ENCODE results near the gene CCDC73.
A peak's percentile ranks its signal among the peaks of the same experiment; 100 is the strongest.
"Not testable (repeated sequence)": the region's sequence is repeated elsewhere in the genome, so short reads cannot be mapped to it uniquely, and the experiment has no call there.

Gene CCDC73

GRCh38 chr11:32796425-32796824 is 2.0 kb upstream of the CCDC73 start:
- Histone ChIP-seq H3K4me1 (ENCODE audit: control insufficient read depth, insufficient read depth, low read length) (no peaks in the 10 kb centered on the region), H3K9me3 (ENCODE audit: control insufficient read depth, low read length) (no peaks in the 10 kb centered on the region), H3K27me3 (replicated peaks; ENCODE audit: control insufficient read depth, insufficient read depth, low read length) (peaks cover 9% of the 10 kb centered on the region), H3K9ac (ENCODE audit: low read length) (no peak overlapping the region), H3K36me3 (ENCODE audit: control insufficient read depth, insufficient read depth, low read length, severe bottlenecking) (no peaks in the 10 kb centered on the region), H3K4me3 (ENCODE audit: low read length) (no peak overlapping the region)
- no peak for DNase-seq (ENCODE audit: low read depth)

DNA sequence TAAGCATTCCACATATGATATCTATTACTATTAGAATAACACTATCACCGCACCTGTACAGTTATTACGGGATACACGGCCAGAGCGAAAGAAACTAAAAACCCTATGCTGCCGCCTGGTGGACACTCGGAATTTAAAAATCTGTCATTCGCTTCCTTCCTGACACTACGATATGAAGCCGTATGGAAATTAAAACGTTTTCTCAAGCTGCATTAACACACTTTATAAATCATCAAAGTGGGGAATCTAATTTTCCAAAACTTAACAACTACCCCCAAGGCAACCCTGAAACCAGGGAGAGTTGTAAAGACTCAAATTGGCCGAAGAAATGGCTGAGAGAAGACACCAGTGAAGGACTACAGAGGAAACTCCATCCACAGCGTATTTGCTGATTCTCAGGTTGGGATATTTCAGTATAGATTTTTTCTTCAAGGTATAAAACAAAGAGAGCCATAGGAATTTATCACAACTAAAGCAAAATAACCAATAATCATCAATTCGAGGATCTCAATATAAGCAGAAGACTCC is 1.4 kb downstream of the CCDC73 start:
- Histone ChIP-seq H3K36me3 (ENCODE audit: control insufficient read depth, insufficient read depth, low read length, severe bottlenecking) (no peaks in the 10 kb centered on the region), H3K4me1 (ENCODE audit: control insufficient read depth, insufficient read depth, low read length) (no peaks in the 10 kb centered on the region), H3K9ac (ENCODE audit: low read length) (peak overlapping the region; percentile 56), H3K4me3 (ENCODE audit: low read length) (peak overlapping the region; percentile 56), H3K9me3 (ENCODE audit: control insufficient read depth, low read length) (no peaks in the 10 kb centered on the region), H3K27me3 (replicated peaks; ENCODE audit: control insufficient read depth, insufficient read depth, low read length) (peaks cover 9% of the 10 kb centered on the region)
- peak; percentile 79 for DNase-seq (ENCODE audit: low read depth)

GRCh38 chr11:32792111-32792947 is 2.1 kb downstream of the CCDC73 start:
- no peaks in the 10 kb centered on the region for H3K9me3 ChIP-seq (ENCODE audit: control insufficient read depth, low read length)
- no peaks in the 10 kb centered on the region for H3K36me3 ChIP-seq (ENCODE audit: control insufficient read depth, insufficient read depth, low read length, severe bottlenecking)
- no peak for DNase-seq (ENCODE audit: low read depth)
- no peaks in the 10 kb centered on the region for H3K4me1 ChIP-seq (ENCODE audit: control insufficient read depth, insufficient read depth, low read length)
- peak overlapping the region; percentile 56 for H3K4me3 ChIP-seq (ENCODE audit: low read length)
- no peak overlapping the region for H3K9ac ChIP-seq (ENCODE audit: low read length)
- peaks cover 9% of the 10 kb centered on the region for H3K27me3 ChIP-seq (replicated peaks; ENCODE audit: control insufficient read depth, insufficient read depth, low read length)

DNA sequence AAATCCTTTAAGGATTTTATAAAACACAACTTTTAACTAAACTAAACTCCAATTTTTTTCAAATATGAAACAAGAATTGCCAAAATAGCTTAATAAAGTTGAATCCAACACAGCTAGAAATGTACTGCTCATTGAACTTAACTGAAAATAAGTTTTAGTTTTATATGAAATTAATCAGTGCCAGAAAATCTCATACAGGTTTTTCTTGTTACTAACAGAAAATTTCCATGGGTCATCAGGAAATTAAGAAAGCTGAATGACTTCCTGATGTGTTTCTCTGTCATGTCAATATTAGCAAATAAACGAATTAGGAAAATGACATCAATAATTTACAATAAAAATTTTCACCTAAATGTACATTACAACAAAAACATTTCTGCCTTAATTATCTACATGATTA is 3.5 kb downstream of the CCDC73 start:
- no peak overlapping the region for H3K9ac ChIP-seq (ENCODE audit: low read length)
- H3K36me3 ChIP-seq (ENCODE audit: control insufficient read depth, insufficient read depth, low read length, severe bottlenecking): no peaks in the 10 kb centered on the region
- H3K4me1 ChIP-seq (ENCODE audit: control insufficient read depth, insufficient read depth, low read length): no peaks in the 10 kb centered on the region
- peaks cover 9% of the 10 kb centered on the region for H3K27me3 ChIP-seq (replicated peaks; ENCODE audit: control insufficient read depth, insufficient read depth, low read length)
- H3K9me3 ChIP-seq (ENCODE audit: control insufficient read depth, low read length): no peaks in the 10 kb centered on the region
- no peak for DNase-seq (ENCODE audit: low read depth)
- H3K4me3 ChIP-seq (ENCODE audit: low read length): no peak overlapping the region

DNA sequence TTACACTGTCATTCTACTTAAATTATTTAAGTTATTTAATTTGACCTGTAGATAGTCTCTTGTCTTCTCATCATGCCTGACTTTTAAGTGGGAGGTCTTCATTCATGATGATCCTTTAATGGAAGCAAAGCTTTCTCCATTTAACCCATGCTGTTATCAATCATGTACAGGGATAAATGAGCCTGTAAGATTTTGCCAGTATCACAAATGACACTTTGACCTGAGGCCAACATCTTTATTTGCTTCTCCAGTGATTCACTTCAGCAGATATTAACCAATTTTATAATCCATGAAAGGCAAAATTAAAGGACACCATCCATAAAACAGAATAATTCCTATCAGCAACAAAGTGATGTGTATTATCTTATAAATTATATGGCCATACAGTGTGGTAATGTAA is 7.7 kb downstream of the CCDC73 start:
- no peak for DNase-seq (ENCODE audit: low read depth)
- no peaks in the 10 kb centered on the region for H3K9me3 ChIP-seq (ENCODE audit: control insufficient read depth, low read length)
- no peak overlapping the region for H3K9ac ChIP-seq (ENCODE audit: low read length)
- H3K36me3 ChIP-seq (ENCODE audit: control insufficient read depth, insufficient read depth, low read length, severe bottlenecking): no peaks in the 10 kb centered on the region
- no peak overlapping the region for H3K4me3 ChIP-seq (ENCODE audit: low read length)
- H3K27me3 ChIP-seq (replicated peaks; ENCODE audit: control insufficient read depth, insufficient read depth, low read length): no peaks in the 10 kb centered on the region
- no peaks in the 10 kb centered on the region for H3K4me1 ChIP-seq (ENCODE audit: control insufficient read depth, insufficient read depth, low read length)

DNA sequence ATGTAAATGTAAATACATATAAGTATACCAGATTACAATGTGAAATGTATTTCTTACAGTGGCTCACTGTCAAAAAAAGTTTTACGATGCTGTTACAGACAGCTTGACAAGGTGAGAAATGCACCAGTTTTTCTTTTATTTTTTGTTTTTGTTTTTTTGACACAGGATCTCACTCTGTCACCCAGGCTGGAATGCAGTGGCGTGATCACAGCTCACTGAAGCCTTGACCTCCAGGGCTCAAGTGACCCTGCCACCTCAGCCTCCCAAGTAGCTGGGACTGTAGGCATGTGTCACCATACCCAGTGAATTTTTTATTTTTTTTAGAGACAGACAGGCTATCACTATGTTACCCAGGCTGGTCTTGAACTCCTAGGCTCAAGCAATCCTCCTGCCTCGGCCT is 9.2 kb downstream of the CCDC73 start:
- no peak overlapping the region for H3K4me3 ChIP-seq (ENCODE audit: low read length)
- H3K9ac ChIP-seq (ENCODE audit: low read length): no peak overlapping the region
- DNase-seq (ENCODE audit: low read depth): no peak
- no peaks in the 10 kb centered on the region for H3K9me3 ChIP-seq (ENCODE audit: control insufficient read depth, low read length)
- H3K27me3 ChIP-seq (replicated peaks; ENCODE audit: control insufficient read depth, insufficient read depth, low read length): peaks cover 3% of the 10 kb centered on the region
- H3K36me3 ChIP-seq (ENCODE audit: control insufficient read depth, insufficient read depth, low read length, severe bottlenecking): no peaks in the 10 kb centered on the region
- no peaks in the 10 kb centered on the region for H3K4me1 ChIP-seq (ENCODE audit: control insufficient read depth, insufficient read depth, low read length)

DNA sequence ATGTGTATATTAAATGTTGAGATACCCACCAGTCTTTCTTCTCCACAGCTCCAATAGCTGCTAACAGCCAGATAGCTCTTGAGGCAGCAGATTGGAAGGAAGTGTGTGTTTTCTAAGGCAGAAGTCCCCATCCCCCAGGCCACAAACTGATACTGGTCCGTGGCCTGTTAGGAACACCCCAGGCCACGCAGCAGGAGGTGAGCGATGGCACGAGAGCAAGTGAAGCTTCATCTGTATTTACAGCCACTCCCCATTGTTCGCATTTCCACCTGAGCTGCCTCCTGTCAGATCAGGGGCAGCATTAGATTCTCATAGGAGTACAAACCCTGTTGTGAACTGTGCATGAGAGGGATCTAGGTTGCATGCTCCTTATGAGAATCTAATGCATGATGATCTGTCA is 12.7 kb downstream of the CCDC73 start:
- Histone ChIP-seq H3K36me3 (ENCODE audit: control insufficient read depth, insufficient read depth, low read length, severe bottlenecking) (no peaks in the 10 kb centered on the region), H3K4me1 (ENCODE audit: control insufficient read depth, insufficient read depth, low read length) (no peaks in the 10 kb centered on the region), H3K9me3 (ENCODE audit: control insufficient read depth, low read length) (no peaks in the 10 kb centered on the region), H3K4me3 (ENCODE audit: low read length) (no peak overlapping the region), H3K9ac (ENCODE audit: low read length) (no peak overlapping the region), H3K27me3 (replicated peaks; ENCODE audit: control insufficient read depth, insufficient read depth, low read length) (peaks cover 3% of the 10 kb centered on the region)
- no peak for DNase-seq (ENCODE audit: low read depth)

DNA sequence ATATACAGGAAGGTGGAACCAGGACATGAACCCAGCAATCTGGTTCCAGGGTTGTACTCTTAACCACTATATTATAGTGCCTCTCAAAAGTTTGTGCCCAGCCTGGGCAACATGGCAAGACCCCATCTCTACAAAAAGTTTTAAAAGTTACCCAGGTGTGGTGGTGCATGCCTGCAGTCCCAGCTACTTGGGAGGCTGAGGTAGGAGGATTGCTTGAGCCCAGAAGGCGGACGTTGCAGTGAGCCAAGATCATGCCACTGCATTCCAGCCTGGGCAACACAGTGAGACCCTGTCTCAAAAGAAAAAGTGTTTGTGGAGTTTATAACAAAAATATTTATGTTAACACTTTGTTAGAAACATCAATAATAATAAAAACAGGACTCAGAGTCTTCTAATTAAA is 13.6 kb downstream of the CCDC73 start:
- not testable (repeated sequence) for H3K4me1 ChIP-seq (ENCODE audit: control insufficient read depth, insufficient read depth, low read length); DNase-seq (ENCODE audit: low read depth); H3K9me3 ChIP-seq (ENCODE audit: control insufficient read depth, low read length); H3K36me3 ChIP-seq (ENCODE audit: control insufficient read depth, insufficient read depth, low read length, severe bottlenecking); H3K27me3 ChIP-seq (replicated peaks; ENCODE audit: control insufficient read depth, insufficient read depth, low read length); H3K9ac ChIP-seq (ENCODE audit: low read length); H3K4me3 ChIP-seq (ENCODE audit: low read length)

GRCh38 chr11:32779136-32779535 is 15.3 kb downstream of the CCDC73 start:
- H3K27me3 ChIP-seq (replicated peaks; ENCODE audit: control insufficient read depth, insufficient read depth, low read length): peaks cover 3% of the 10 kb centered on the region
- no peaks in the 10 kb centered on the region for H3K36me3 ChIP-seq (ENCODE audit: control insufficient read depth, insufficient read depth, low read length, severe bottlenecking)
- H3K9me3 ChIP-seq (ENCODE audit: control insufficient read depth, low read length): no peaks in the 10 kb centered on the region
- H3K4me3 ChIP-seq (ENCODE audit: low read length): no peak overlapping the region
- no peak overlapping the region for H3K9ac ChIP-seq (ENCODE audit: low read length)
- H3K4me1 ChIP-seq (ENCODE audit: control insufficient read depth, insufficient read depth, low read length): no peaks in the 10 kb centered on the region
- DNase-seq (ENCODE audit: low read depth): no peak

DNA sequence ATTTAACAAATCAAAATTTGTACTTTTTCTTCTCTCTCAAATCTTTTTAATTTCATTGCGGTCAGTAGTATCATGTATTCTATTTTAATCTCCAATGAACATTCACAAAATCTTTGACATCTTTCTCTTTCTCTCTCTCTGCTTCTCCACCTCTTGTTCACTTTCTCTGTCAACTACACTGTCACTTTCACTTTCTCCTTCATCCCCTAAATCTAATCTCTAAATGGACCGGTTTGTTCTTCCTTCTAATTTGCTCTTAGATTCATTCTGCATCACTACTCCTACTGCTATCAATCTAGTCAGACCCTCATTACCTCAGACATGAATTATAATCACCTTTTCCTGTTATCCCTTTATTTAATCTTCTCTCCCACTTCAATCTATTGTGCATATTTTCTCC is 18.6 kb downstream of the CCDC73 start:
- no peaks in the 10 kb centered on the region for H3K36me3 ChIP-seq (ENCODE audit: control insufficient read depth, insufficient read depth, low read length, severe bottlenecking)
- H3K4me3 ChIP-seq (ENCODE audit: low read length): no peak overlapping the region
- no peaks in the 10 kb centered on the region for H3K4me1 ChIP-seq (ENCODE audit: control insufficient read depth, insufficient read depth, low read length)
- H3K9me3 ChIP-seq (ENCODE audit: control insufficient read depth, low read length): no peaks in the 10 kb centered on the region
- no peak overlapping the region for H3K9ac ChIP-seq (ENCODE audit: low read length)
- no peaks in the 10 kb centered on the region for H3K27me3 ChIP-seq (replicated peaks; ENCODE audit: control insufficient read depth, insufficient read depth, low read length)
- DNase-seq (ENCODE audit: low read depth): no peak

GRCh38 chr11:32774081-32774480 is 20.4 kb downstream of the CCDC73 start:
- Histone ChIP-seq H3K9me3 (ENCODE audit: control insufficient read depth, low read length) (no peaks in the 10 kb centered on the region), H3K9ac (ENCODE audit: low read length) (no peak overlapping the region), H3K4me1 (ENCODE audit: control insufficient read depth, insufficient read depth, low read length) (no peaks in the 10 kb centered on the region), H3K36me3 (ENCODE audit: control insufficient read depth, insufficient read depth, low read length, severe bottlenecking) (no peaks in the 10 kb centered on the region), H3K4me3 (ENCODE audit: low read length) (no peak overlapping the region), H3K27me3 (replicated peaks; ENCODE audit: control insufficient read depth, insufficient read depth, low read length) (no peaks in the 10 kb centered on the region)
- no peak for DNase-seq (ENCODE audit: low read depth)

- Histone ChIP-seq H3K9me3 (ENCODE audit: control insufficient read depth, low read length) (no peaks in the 10 kb centered on the region), H3K9ac (ENCODE audit: low read length) (no peak overlapping the region), H3K4me3 (ENCODE audit: low read length) (no peak overlapping the region), H3K36me3 (ENCODE audit: control insufficient read depth, insufficient read depth, low read length, severe bottlenecking) (no peaks in the 10 kb centered on the region), H3K4me1 (ENCODE audit: control insufficient read depth, insufficient read depth, low read length) (no peaks in the 10 kb centered on the region), H3K27me3 (replicated peaks; ENCODE audit: control insufficient read depth, insufficient read depth, low read length) (no peaks in the 10 kb centered on the region)
- no peak for DNase-seq (ENCODE audit: low read depth)
These were observed 21.7 kb downstream of the CCDC73 start for GRCh38 chr11:32772731-32773130.

All from adipocyte (in vitro differentiated cells).